Spleen (tissue), 11 donors: ENCODE measurements around the gene FAM237B. TPM values are rescaled to one million over a fixed set of nuclear protein-coding genes. Genes with fewer than 3 reads are reported as not detected.

Experiments used
- DNase-seq: peaks from one replicate; pipeline ENCODE4 v3.0.0-alpha.2; 2020
- H3K27ac ChIP-seq, 8 donors: fragments of 200-600 bp; sonication (generic) in 7 of 8; 1 replicate in 4 of 8; 2 replicates in 4 of 8; pipeline versions ENCODE4 v1.5.0 to v1.8.0; 2016 to 2021; ENCODE audit warnings: inconsistent platforms in 4 of 8, mild to moderate bottlenecking in 4 of 8, moderate library complexity in 1 of 8
- H3K27me3 ChIP-seq, 7 donors: fragments of 200-600 bp; sonication (generic) in 6 of 7; replicated peaks in 1 of 7; 1 replicate in 4 of 7; 2 replicates in 3 of 7; pipeline versions ENCODE4 v1.5.0 to v1.8.0; 2016 to 2021; ENCODE audit warnings: inconsistent platforms in 3 of 7, mild to moderate bottlenecking in 1 of 7
- H3K36me3 ChIP-seq, 6 donors: fragments of 200-600 bp; sonication (generic) in 5 of 6; 1 replicate in 4 of 6; 2 replicates in 2 of 6; pipeline versions ENCODE4 v1.5.0 to v1.8.0; 2016 to 2021; ENCODE audit warnings: inconsistent platforms in 2 of 6
- H3K4me1 ChIP-seq, 6 donors: fragments of 200-600 bp; sonication (generic) in 5 of 6; 1 replicate in 3 of 6; 2 replicates in 3 of 6; pipeline versions ENCODE4 v1.5.0 to v1.8.0; 2016 to 2021; ENCODE audit warnings: inconsistent platforms in 3 of 6
- H3K4me3 ChIP-seq, 8 donors: fragments of 200-600 bp; sonication (generic) in 7 of 8; 1 replicate in 4 of 8; 2 replicates in 4 of 8; pipeline versions ENCODE4 v1.5.0 to v1.8.0; 2016 to 2021; ENCODE audit warnings: inconsistent platforms in 4 of 8, mild to moderate bottlenecking in 4 of 8, moderate library complexity in 2 of 8
- H3K9me3 ChIP-seq, 8 donors: fragments of 200-600 bp; sonication (generic) in 7 of 8; 1 replicate in 4 of 8; 2 replicates in 4 of 8; pipeline versions ENCODE4 v1.5.0 to v1.8.0; 2016 to 2021; ENCODE audit warnings: inconsistent platforms in 4 of 8
- POLR2A ChIP-seq, 3 donors: fragments of 450-650 bp; IDR thresholded peaks; one replicate each; pipeline ENCODE4 v1.5.1; 2017; ENCODE audit warnings: antibody characterized with exemption in 3 of 3, mild to moderate bottlenecking in 1 of 3
- POLR2AphosphoS5 ChIP-seq, 3 donors: sonication (generic); formaldehyde crosslinking; IDR thresholded peaks; one replicate each; pipeline ENCODE4 v1.5.1; 2017; ENCODE audit warnings: antibody characterized with exemption in 3 of 3
- WGBS, 5 donors: extraction: QIAGEN DNeasy Blood & Tissue Kit in 3 of 5; methylation state at CpG; one replicate each; pipeline versions ENCODE4 v1.1.5 to v1.1.7; 2013 to 2018; 5-methylcytosine and 5-hydroxymethylcytosine counted together
- intact Hi-C: fragments of 100-400 bp; cut with DNase I; formaldehyde crosslinking; loops from one replicate; pipeline ENCODE4 v1.15.0; 2023; ENCODE audit warnings: low total_unique reads
- polyA plus RNA-seq, 3 donors: library from polyadenylated mRNA; stranded (reverse); fragments of 200-250 nt; gene quantifications; one replicate each; pipeline ENCODE4 v1.2.1, GENCODE V29; 2013
- total RNA-seq, 7 donors: library from RNA; depleted of rRNA in 3 of 7; stranded (reverse); fragments of >200 nt in 3 of 7; fragmentation: NEBNext Ultra II Directional in 4 of 7; extraction: Animal tissue kit (Norgen Biotek cat#: 25700) in 4 of 7; gene quantifications; one replicate each; pipeline versions ENCODE4 v1.1.0 to v1.2.1, GENCODE V29; 2016 to 2021
- TF ChIP-seq, protein P1 (sequence below), 11 experiments: fragments of 200-600 bp in 7 of 11; fragments of 450-650 bp in 4 of 11; sonication (generic) in 4 of 11; IDR thresholded peaks in 8 of 11; conservative IDR thresholded peaks in 3 of 11; 1 replicate in 7 of 11; 2 replicates in 4 of 11; pipeline versions ENCODE4 v1.4.0 to v1.8.0; 2016 to 2021; ENCODE audit warnings: antibody characterized with exemption in 11 of 11, inconsistent platforms in 4 of 11, mild to moderate bottlenecking in 1 of 11
- donor health status: healthy with polysubstance abuse.
- donor health status: DM: no; HTN: no; CAD: no; lungs with moderate emphysema.
- donor health status: DM: no; HTN: no; CAD: no.
- donor health status: Bipolar disorder and iron deficiency.
- donor health status: healthy.
- donor health status: DM: no; HTN: no; CAD: no.
- donor health status: DM: yes; HTN: yes; CAD: no.

Gene FAM237B
- total and polyA plus RNA-seq, 10 donors = not detected

DNA sequence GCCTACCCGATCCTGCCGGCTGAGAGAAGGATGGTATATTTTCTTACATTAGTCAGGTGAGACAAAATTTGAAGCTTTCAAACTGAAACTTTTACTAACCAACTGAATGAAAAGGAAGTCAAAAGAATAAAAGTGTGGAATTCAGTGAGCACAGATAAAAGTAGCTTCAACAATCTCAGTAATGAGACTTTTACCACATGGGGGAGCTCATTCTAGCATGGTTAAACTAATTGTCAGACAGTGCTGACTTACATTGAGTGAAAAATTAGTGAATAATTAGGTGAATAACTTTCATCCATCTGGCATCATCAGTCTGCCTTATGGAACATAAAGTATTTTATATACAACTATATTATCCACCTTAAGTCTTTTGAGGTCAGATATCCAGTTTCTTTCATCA, 8.4 kb downstream of the FAM237B start:
- DNase-seq = no peak
- Histone ChIP-seq H3K36me3 (no peaks in the 10 kb centered on the region), H3K27ac (no peak overlapping the region), H3K4me1 (no peaks in the 10 kb centered on the region), H3K27me3 (peaks cover 0 to 5% (median 0%) of the 10 kb centered on the region in 7 donors), H3K9me3 (no peaks in the 10 kb centered on the region), H3K4me3 (no peak overlapping the region)
- 91 to 94% (median 93%) methylated on average over 2 of the region's 2 CpGs for WGBS, 5 donors
- intact Hi-C loops = no loop called here
- TF ChIP-seq, protein P1, sequence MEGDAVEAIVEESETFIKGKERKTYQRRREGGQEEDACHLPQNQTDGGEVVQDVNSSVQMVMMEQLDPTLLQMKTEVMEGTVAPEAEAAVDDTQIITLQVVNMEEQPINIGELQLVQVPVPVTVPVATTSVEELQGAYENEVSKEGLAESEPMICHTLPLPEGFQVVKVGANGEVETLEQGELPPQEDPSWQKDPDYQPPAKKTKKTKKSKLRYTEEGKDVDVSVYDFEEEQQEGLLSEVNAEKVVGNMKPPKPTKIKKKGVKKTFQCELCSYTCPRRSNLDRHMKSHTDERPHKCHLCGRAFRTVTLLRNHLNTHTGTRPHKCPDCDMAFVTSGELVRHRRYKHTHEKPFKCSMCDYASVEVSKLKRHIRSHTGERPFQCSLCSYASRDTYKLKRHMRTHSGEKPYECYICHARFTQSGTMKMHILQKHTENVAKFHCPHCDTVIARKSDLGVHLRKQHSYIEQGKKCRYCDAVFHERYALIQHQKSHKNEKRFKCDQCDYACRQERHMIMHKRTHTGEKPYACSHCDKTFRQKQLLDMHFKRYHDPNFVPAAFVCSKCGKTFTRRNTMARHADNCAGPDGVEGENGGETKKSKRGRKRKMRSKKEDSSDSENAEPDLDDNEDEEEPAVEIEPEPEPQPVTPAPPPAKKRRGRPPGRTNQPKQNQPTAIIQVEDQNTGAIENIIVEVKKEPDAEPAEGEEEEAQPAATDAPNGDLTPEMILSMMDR (IDR thresholded peaks at IDR 0.05 in 8 of 11, conservative IDR thresholded peaks at IDR 0.05 in 3 of 11) = no peak
- TF ChIP-seq POLR2AphosphoS5 (IDR thresholded peaks at IDR 0.05) (no peak), POLR2A (IDR thresholded peaks at IDR 0.05) (no peak)

DNA sequence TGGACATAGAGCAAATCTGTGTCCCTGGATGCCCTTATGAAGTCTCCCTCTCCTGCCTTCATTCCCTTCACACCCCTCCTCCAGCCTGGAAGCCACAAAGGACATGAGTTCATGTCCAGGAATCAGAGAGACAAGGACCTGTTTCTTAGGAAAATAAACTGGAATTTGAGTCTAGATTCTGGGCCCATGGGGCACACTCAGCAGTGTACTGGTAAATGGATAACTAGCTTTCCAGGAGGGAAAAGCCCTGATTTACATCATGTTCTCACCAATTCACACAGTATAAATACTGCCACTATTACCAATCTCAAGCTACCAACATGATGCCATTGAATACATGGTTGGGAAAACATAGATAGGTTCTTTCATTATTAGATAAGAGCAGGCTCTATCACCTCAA, 9.9 kb downstream of the FAM237B start:
- H3K27ac ChIP-seq = no peak overlapping the region
- H3K9me3 ChIP-seq = no peaks in the 10 kb centered on the region
- H3K4me3 ChIP-seq = no peak overlapping the region
- intact Hi-C loops = no loop called here
- no peak for DNase-seq
- TF ChIP-seq POLR2A (IDR thresholded peaks at IDR 0.05) = no peak
- TF ChIP-seq, protein P1 (IDR thresholded peaks at IDR 0.05 in 8 of 11, conservative IDR thresholded peaks at IDR 0.05 in 3 of 11) = no peak
- TF ChIP-seq POLR2AphosphoS5 (IDR thresholded peaks at IDR 0.05) = no peak
- no peaks in the 10 kb centered on the region for H3K36me3 ChIP-seq
- H3K4me1 ChIP-seq = no peaks in the 10 kb centered on the region
- H3K27me3 ChIP-seq = no peaks in the 10 kb centered on the region

DNA sequence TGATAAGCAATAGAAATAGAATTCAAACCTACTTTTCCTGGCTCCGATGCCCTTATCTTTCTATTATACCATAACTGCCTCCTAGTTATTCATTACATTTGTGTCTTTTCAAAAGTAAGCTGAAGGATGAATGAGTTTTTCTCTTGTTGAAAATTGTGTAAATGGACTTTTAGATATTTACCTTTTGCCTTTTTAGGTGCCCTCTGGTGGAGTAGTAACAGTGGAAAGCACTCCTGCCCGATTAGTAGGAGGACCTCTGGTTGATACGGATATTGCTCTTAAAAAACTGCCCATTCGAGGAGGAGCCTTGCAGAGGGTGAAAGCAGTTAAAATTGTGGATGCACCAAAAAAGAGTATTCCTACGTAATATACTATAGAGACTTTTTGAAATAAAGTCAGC, 11.2 kb downstream of the FAM237B start:
- intact Hi-C loops = no loop called here
- Histone ChIP-seq H3K4me1 (no peaks in the 10 kb centered on the region), H3K9me3 (no peaks in the 10 kb centered on the region), H3K36me3 (no peaks in the 10 kb centered on the region), H3K4me3 (no peak overlapping the region), H3K27ac (no peak overlapping the region), H3K27me3 (no peaks in the 10 kb centered on the region)
- TF ChIP-seq, protein P1 (IDR thresholded peaks at IDR 0.05 in 8 of 11, conservative IDR thresholded peaks at IDR 0.05 in 3 of 11) = no peak
- TF ChIP-seq POLR2AphosphoS5 (IDR thresholded peaks at IDR 0.05) = no peak
- TF ChIP-seq POLR2A (IDR thresholded peaks at IDR 0.05) = no peak
- DNase-seq = no peak
- 89 to 92% (median 91%) methylated on average over 5 of the region's 5 CpGs for WGBS, 5 donors

DNA sequence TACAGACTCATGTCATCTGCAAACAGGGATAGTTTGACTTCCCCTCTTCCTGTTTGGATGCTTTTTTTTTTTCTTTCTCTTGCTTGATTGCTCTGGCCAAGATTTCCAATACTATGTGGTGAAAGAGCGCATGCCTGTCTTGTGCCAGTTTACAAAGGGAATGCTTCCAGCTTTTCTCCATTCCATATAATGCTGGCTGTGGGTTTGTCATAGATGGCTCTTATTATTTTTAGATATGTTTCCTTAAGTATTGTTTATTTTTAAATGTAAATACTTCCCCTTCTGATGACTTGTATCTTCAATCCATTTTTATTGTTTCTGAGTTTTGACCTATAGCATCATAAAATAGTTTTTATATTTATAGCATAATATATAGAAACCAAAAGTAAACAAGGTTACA, 17.9 kb downstream of the FAM237B start:
- Histone ChIP-seq H3K27me3 (no peaks in the 10 kb centered on the region), H3K4me1 (no peaks in the 10 kb centered on the region), H3K27ac (no peak overlapping the region), H3K4me3 (no peak overlapping the region), H3K9me3 (no peaks in the 10 kb centered on the region), H3K36me3 (no peaks in the 10 kb centered on the region)
- no peak for TF ChIP-seq POLR2AphosphoS5 (IDR thresholded peaks at IDR 0.05)
- TF ChIP-seq, protein P1 (IDR thresholded peaks at IDR 0.05 in 8 of 11, conservative IDR thresholded peaks at IDR 0.05 in 3 of 11) = no peak
- TF ChIP-seq POLR2A (IDR thresholded peaks at IDR 0.05) = no peak
- no peak for DNase-seq
- whole genome bisulfite sequencing, 5 donors = 91 to 100% (median 97%) methylated on average over 1 of the region's 1 CpG
- intact Hi-C loops = no loop called here
